ENCODE measurements around the gene PRUNE2.
A peak's percentile ranks its signal among the peaks of the same experiment; 100 is the strongest.
"Not testable (repeated sequence)": the region's sequence is repeated elsewhere in the genome, so short reads cannot be mapped to it uniquely, and the experiment has no call there.

Gene PRUNE2

GRCh38 chr9:76598981-76599380, 306.9 kb downstream of the PRUNE2 start:
- no peak for DNase-seq (ENCODE audit: low read depth)

- DNase-seq (ENCODE audit: low read depth): no peak
These were observed 310.3 kb downstream of the PRUNE2 start for GRCh38 chr9:76595645-76596044.

- no peak for DNase-seq (ENCODE audit: low read depth)
These were observed 311.0 kb downstream of the PRUNE2 start for GRCh38 chr9:76594764-76595424.

- not testable (repeated sequence) for DNase-seq (ENCODE audit: low read depth)
These were observed 311.8 kb downstream of the PRUNE2 start for GRCh38 chr9:76593961-76594735.

- DNase-seq (ENCODE audit: low read depth): no peak
These were observed 313.0 kb downstream of the PRUNE2 start for GRCh38 chr9:76592974-76593347.

- no peak for DNase-seq (ENCODE audit: low read depth)
These were observed 313.6 kb downstream of the PRUNE2 start for GRCh38 chr9:76592091-76592973.

- no peak for DNase-seq (ENCODE audit: low read depth)
These were observed 314.5 kb downstream of the PRUNE2 start for GRCh38 chr9:76591256-76591950.

- DNase-seq (ENCODE audit: low read depth): no peak
These were observed 317.6 kb downstream of the PRUNE2 start for GRCh38 chr9:76588316-76588715.

GRCh38 chr9:76586390-76587314, 319.3 kb downstream of the PRUNE2 start:
- no peak for DNase-seq (ENCODE audit: low read depth)

- DNase-seq (ENCODE audit: low read depth): no peak
These were observed 320.2 kb downstream of the PRUNE2 start for GRCh38 chr9:76585487-76586389.

- DNase-seq (ENCODE audit: low read depth): no peak
These were observed 322.7 kb downstream of the PRUNE2 start for GRCh38 chr9:76583256-76583655.

GRCh38 chr9:76581731-76582130, 324.2 kb downstream of the PRUNE2 start:
- no peak for DNase-seq (ENCODE audit: low read depth)

- no peak for DNase-seq (ENCODE audit: low read depth)
These were observed 325.1 kb downstream of the PRUNE2 start for GRCh38 chr9:76580820-76581219.

- no peak for DNase-seq (ENCODE audit: low read depth)
These were observed 325.7 kb downstream of the PRUNE2 start for GRCh38 chr9:76580188-76580587.

- DNase-seq (ENCODE audit: low read depth): peak; percentile 27
These were observed 329.6 kb downstream of the PRUNE2 start for GRCh38 chr9:76576344-76576743.

GRCh38 chr9:76575761-76576160, 330.2 kb downstream of the PRUNE2 start:
- DNase-seq (ENCODE audit: low read depth): no peak

- DNase-seq (ENCODE audit: low read depth): no peak
These were observed 331.8 kb downstream of the PRUNE2 start for GRCh38 chr9:76573905-76574760.

- no peak for DNase-seq (ENCODE audit: low read depth)
These were observed 332.5 kb downstream of the PRUNE2 start for GRCh38 chr9:76573408-76573807.

GRCh38 chr9:76572151-76572550, 333.8 kb downstream of the PRUNE2 start:
- DNase-seq (ENCODE audit: low read depth): no peak

Measured in stimulated activated CD8-positive, alpha-beta memory T cell treated with anti-CD3 and anti-CD28 coated beads, Interleukin-15, amount 100 ng/mL, for 1 hour (primary cell).